ENCODE measurements around the gene PRDM5. TPM values are rescaled to one million over a fixed set of nuclear protein-coding genes. Genes with fewer than 3 reads are reported as not detected.

PRDM5 gene
- total RNA-seq, 1 experiment from 2014 or later = 5.1 TPM

- H4K20me1 ChIP-seq (ENCODE audit: insufficient read depth) = no peaks in the 10 kb centered on the region
- no peaks in the 10 kb centered on the region; the same call in 1 of the 2 replicates for H3K9me2 ChIP-seq (ENCODE audit: insufficient read depth)
- DNase-seq (ENCODE audit: low read depth, low spot score) (no peak), ATAC-seq (no peak)
- TF ChIP-seq ZNF274 (IDR thresholded peaks at IDR 0.05; ENCODE audit: low read depth, low read length) (no peak), CTCF (IDR thresholded peaks at IDR 0.05 in 2 of 3, conservative IDR thresholded peaks at IDR 0.05 in 1 of 3; ENCODE audit: borderline replicate concordance in 1 of 3, insufficient read depth in 1 of 3, low read depth in 2 of 3, low read length in 2 of 3) (no peak), YY1 (IDR thresholded peaks at IDR 0.05; ENCODE audit: extremely low read depth, insufficient replicate concordance, low read depth, low read length) (no peak), POLR2A (IDR thresholded peaks at IDR 0.05; ENCODE audit: borderline replicate concordance, extremely low read depth, insufficient read depth, insufficient read length) (no peak), SIN3A (IDR thresholded peaks at IDR 0.05; ENCODE audit: low read depth) (no peak), FOSL1 (IDR thresholded peaks at IDR 0.05; ENCODE audit: low read depth) (no peak), ZBTB33 (IDR thresholded peaks at IDR 0.05; ENCODE audit: extremely low read depth, insufficient replicate concordance, low read length) (no peak), SP1 (IDR thresholded peaks at IDR 0.05; ENCODE audit: low read depth) (no peak), CEBPB (IDR thresholded peaks at IDR 0.05; ENCODE audit: low read depth) (no peak), TCF7L2 (IDR thresholded peaks at IDR 0.05; ENCODE audit: borderline replicate concordance, extremely low read depth, insufficient read depth, insufficient read length) (no peak), POLR2AphosphoS5 (IDR thresholded peaks at IDR 0.05; ENCODE audit: low read depth, low read length) (no peak), JUND (IDR thresholded peaks at IDR 0.05) (no peak), ZFX (IDR thresholded peaks at IDR 0.05) (no peak), EZH2phosphoT487 (IDR thresholded peaks at IDR 0.05; ENCODE audit: borderline replicate concordance) (no peak), SRF (IDR thresholded peaks at IDR 0.05; ENCODE audit: low read depth) (no peak), CBX3 (IDR thresholded peaks at IDR 0.05; ENCODE audit: low read depth) (no peak), EGR1 (IDR thresholded peaks at IDR 0.05; ENCODE audit: low read depth) (no peak), EZH2 (IDR thresholded peaks at IDR 0.05) (no peak), MAX (IDR thresholded peaks at IDR 0.05) (no peak)
- RAD21 ChIA-PET (ENCODE audit: low non-redundant PET in 1 of 2, low total read pairs in 2 of 2, uncharacterized antibody in 2 of 2, unreplicated experiment in 2 of 2) = no interaction called here
- no peaks in the 10 kb centered on the region for H3K79me2 ChIP-seq (ENCODE audit: insufficient read depth, low read length)
- H3K27ac ChIP-seq (ENCODE audit: low read depth, low read length) = no peak overlapping the region
- intact Hi-C loops (cut with micrococcal nuclease) = no loop called here
- no peaks in the 10 kb centered on the region for H3K9me3 ChIP-seq (ENCODE audit: control insufficient read depth in 1 of 2, insufficient read depth in 1 of 2, low read depth in 1 of 2, low read length in 2 of 2)
- POLR2A ChIA-PET = no interaction called here
- no peak overlapping the region for H2AFZ ChIP-seq (ENCODE audit: low read depth, low read length, poor library complexity, severe bottlenecking)
- H3K27me3 ChIP-seq (ENCODE audit: insufficient read depth, low read length) = no peaks in the 10 kb centered on the region
- no peak overlapping the region for H3K4me3 ChIP-seq (replicated peaks in 1 of 2; ENCODE audit: low read depth in 1 of 2, low read length in 2 of 2)
- no peaks in the 10 kb centered on the region for H3K4me1 ChIP-seq (ENCODE audit: control insufficient read depth in 1 of 2, insufficient read depth in 2 of 2, low read length in 2 of 2)
- no peaks in the 10 kb centered on the region for H3K36me3 ChIP-seq (ENCODE audit: control insufficient read depth in 1 of 2, insufficient read depth in 2 of 2, low read length in 2 of 2)
- CTCF ChIA-PET = no interaction called here
- no TSS peak for BruUV-seq (replicated peaks)
- no peak overlapping the region for H3K9ac ChIP-seq (ENCODE audit: low read length)
- H3K4me2 ChIP-seq (ENCODE audit: low read length) = no peak overlapping the region
These were observed 92.3 kb downstream of the PRDM5 start for GRCh38 chr4:120830204-120830603.
